ENCODE measurements around the gene SCRN1. TPM values are rescaled to one million over a fixed set of nuclear protein-coding genes. Genes with fewer than 3 reads are reported as not detected.

The SCRN1 gene
- total RNA-seq (2014; rRNA removed; shearing (Covaris generic)), result 115 and 123 TPM in 2 replicates

- Histone ChIP-seq H3K4me3 (ENCODE audit: insufficient read depth, low read depth, low read length) (peak within 1 kb of the TSS; percentile 99), H3K36me3 (replicated peaks; ENCODE audit: control insufficient read depth, insufficient read depth, low read length) (no peaks in the 10 kb centered on the region)
- DNase-seq, result peak; percentile 93
These were observed at the start of gene SCRN1 for GRCh38 chr7:29989257-29989995. TSS of gene SCRN1 (minus strand) at chr7:29989801. CDS start at chr7:29969067, 20,734 bp downstream.

GRCh38 chr7:30038196-30038980 is 48.8 kb upstream of the SCRN1 start:
- no peak for DNase-seq
- H3K36me3 ChIP-seq (replicated peaks; ENCODE audit: control insufficient read depth, insufficient read depth, low read length), result no peaks in the 10 kb centered on the region
- no peaks in the 10 kb centered on the region for H3K27me3 ChIP-seq (ENCODE audit: control insufficient read depth, insufficient read depth, low read length)
- H3K4me3 ChIP-seq (ENCODE audit: insufficient read depth, low read depth, low read length), result no peak overlapping the region

More at GRCh38 chr7:29989257-29989995, at the start of gene SCRN1:
- no peaks in the 10 kb centered on the region for H3K27me3 ChIP-seq (ENCODE audit: control insufficient read depth, insufficient read depth, low read length)

- Histone ChIP-seq H3K36me3 (replicated peaks; ENCODE audit: control insufficient read depth, insufficient read depth, low read length) (no peaks in the 10 kb centered on the region), H3K27me3 (ENCODE audit: control insufficient read depth, insufficient read depth, low read length) (no peaks in the 10 kb centered on the region), H3K4me3 (ENCODE audit: insufficient read depth, low read depth, low read length) (no peak overlapping the region)
- DNase-seq, result no peak
These were observed 46.6 kb upstream of the SCRN1 start for GRCh38 chr7:30036220-30036619.

- DNase-seq, result no peak
- Histone ChIP-seq H3K4me3 (ENCODE audit: insufficient read depth, low read depth, low read length) (no peak overlapping the region), H3K27me3 (ENCODE audit: control insufficient read depth, insufficient read depth, low read length) (no peaks in the 10 kb centered on the region), H3K36me3 (replicated peaks; ENCODE audit: control insufficient read depth, insufficient read depth, low read length) (no peaks in the 10 kb centered on the region)
These were observed 44.9 kb upstream of the SCRN1 start for GRCh38 chr7:30034501-30034900.

GRCh38 chr7:30032310-30033125 is 42.9 kb upstream of the SCRN1 start:
- Histone ChIP-seq H3K27me3 (ENCODE audit: control insufficient read depth, insufficient read depth, low read length) (no peaks in the 10 kb centered on the region), H3K36me3 (replicated peaks; ENCODE audit: control insufficient read depth, insufficient read depth, low read length) (no peaks in the 10 kb centered on the region), H3K4me3 (ENCODE audit: insufficient read depth, low read depth, low read length) (no peak overlapping the region)
- DNase-seq, result no peak

- H3K36me3 ChIP-seq (replicated peaks; ENCODE audit: control insufficient read depth, insufficient read depth, low read length), result no peaks in the 10 kb centered on the region
- H3K4me3 ChIP-seq (ENCODE audit: insufficient read depth, low read depth, low read length), result peak overlapping the region; percentile 79; the same call in 1 of the 2 replicates
- DNase-seq, result peak; percentile 26
- no peaks in the 10 kb centered on the region for H3K27me3 ChIP-seq (ENCODE audit: control insufficient read depth, insufficient read depth, low read length)
These were observed 40.1 kb upstream of the SCRN1 start for GRCh38 chr7:30029696-30030095.

GRCh38 chr7:30028749-30029635 is 39.4 kb upstream of the SCRN1 start:
- H3K36me3 ChIP-seq (replicated peaks; ENCODE audit: control insufficient read depth, insufficient read depth, low read length), result no peaks in the 10 kb centered on the region
- H3K27me3 ChIP-seq (ENCODE audit: control insufficient read depth, insufficient read depth, low read length), result no peaks in the 10 kb centered on the region
- H3K4me3 ChIP-seq (ENCODE audit: insufficient read depth, low read depth, low read length), result peak overlapping the region; percentile 79
- peak; percentile 78 for DNase-seq

- Histone ChIP-seq H3K36me3 (replicated peaks; ENCODE audit: control insufficient read depth, insufficient read depth, low read length) (no peaks in the 10 kb centered on the region), H3K4me3 (ENCODE audit: insufficient read depth, low read depth, low read length) (peak within 1 kb of the TSS; percentile 79), H3K27me3 (ENCODE audit: control insufficient read depth, insufficient read depth, low read length) (no peaks in the 10 kb centered on the region)
- DNase-seq, result peak; percentile 93
These were observed 38.7 kb upstream of the SCRN1 start, which contains the start of gene PLEKHA8 for GRCh38 chr7:30028216-30028748. TSS of gene PLEKHA8 (plus strand) at chr7:30028412. CDS start at chr7:30028763, 351 bp downstream.

- Histone ChIP-seq H3K36me3 (replicated peaks; ENCODE audit: control insufficient read depth, insufficient read depth, low read length) (no peaks in the 10 kb centered on the region), H3K4me3 (ENCODE audit: insufficient read depth, low read depth, low read length) (peak overlapping the region; percentile 79), H3K27me3 (ENCODE audit: control insufficient read depth, insufficient read depth, low read length) (no peaks in the 10 kb centered on the region)
- no peak for DNase-seq
These were observed 38.2 kb upstream of the SCRN1 start for GRCh38 chr7:30027740-30028215.

GRCh38 chr7:30027065-30027456 is 37.5 kb upstream of the SCRN1 start:
- no peak for DNase-seq
- Histone ChIP-seq H3K36me3 (replicated peaks; ENCODE audit: control insufficient read depth, insufficient read depth, low read length) (no peaks in the 10 kb centered on the region), H3K4me3 (ENCODE audit: insufficient read depth, low read depth, low read length) (peak overlapping the region; percentile 79), H3K27me3 (ENCODE audit: control insufficient read depth, insufficient read depth, low read length) (no peaks in the 10 kb centered on the region)

GRCh38 chr7:30026229-30027064 is 36.8 kb upstream of the SCRN1 start, which contains the start of gene FKBP14:
TSS of gene FKBP14 (minus strand) at chr7:30026702. CDS start at chr7:30026508, 194 bp downstream.
- peak; percentile 90 for DNase-seq
- Histone ChIP-seq H3K4me3 (ENCODE audit: insufficient read depth, low read depth, low read length) (peak within 1 kb of the TSS; percentile 79), H3K36me3 (replicated peaks; ENCODE audit: control insufficient read depth, insufficient read depth, low read length) (no peaks in the 10 kb centered on the region), H3K27me3 (ENCODE audit: control insufficient read depth, insufficient read depth, low read length) (no peaks in the 10 kb centered on the region)

GRCh38 chr7:30023524-30023923 is 33.9 kb upstream of the SCRN1 start:
- Histone ChIP-seq H3K36me3 (replicated peaks; ENCODE audit: control insufficient read depth, insufficient read depth, low read length) (no peaks in the 10 kb centered on the region), H3K27me3 (ENCODE audit: control insufficient read depth, insufficient read depth, low read length) (no peaks in the 10 kb centered on the region), H3K4me3 (ENCODE audit: insufficient read depth, low read depth, low read length) (no peak overlapping the region)
- DNase-seq, result no peak

All from H7 (cell line).